HEK293 (cell line): ENCODE results near the gene CA5A.

Experiments used
- FEZF1 ChIP-seq: fragments of 450-650 bp; formaldehyde crosslinking; IDR thresholded peaks from 2 replicates; pipeline ENCODE4 v1.5.1; 2016; ENCODE audit warnings: missing biosample characterization, missing genetic modification characterization
- GFI1B ChIP-seq: fragments of 450-650 bp; formaldehyde crosslinking; IDR thresholded peaks from 2 replicates; pipeline ENCODE4 v1.5.1; 2016; ENCODE audit warnings: missing biosample characterization, missing genetic modification characterization
- HOXC10 ChIP-seq: sonication (generic); formaldehyde crosslinking; IDR thresholded peaks from 2 replicates; pipeline ENCODE4 v1.8.1; 2023; ENCODE audit warnings: mild to moderate bottlenecking, missing genetic modification reagents
- KLF10 ChIP-seq: fragments of 450-650 bp; IDR thresholded peaks from 2 replicates; pipeline ENCODE4 v1.5.1; 2018; ENCODE audit warnings: missing biosample characterization, mild to moderate bottlenecking, missing genetic modification characterization
- KLF8 ChIP-seq: fragments of 450-650 bp; formaldehyde crosslinking; IDR thresholded peaks from 2 replicates; pipeline ENCODE4 v1.5.1; 2016; ENCODE audit warnings: missing biosample characterization, missing genetic modification characterization
- KLF9 ChIP-seq: fragments of 450-650 bp; formaldehyde crosslinking; IDR thresholded peaks from 2 replicates; pipeline ENCODE4 v1.5.1; 2016; ENCODE audit warnings: missing biosample characterization, missing genetic modification characterization, low read depth
- MEIS1 ChIP-seq: sonication (generic); formaldehyde crosslinking; IDR thresholded peaks from 2 replicates; pipeline ENCODE4 v1.8.1; 2022; ENCODE audit warnings: missing genetic modification reagents, mild to moderate bottlenecking, borderline replicate concordance
- SP7 ChIP-seq: fragments of 450-650 bp; formaldehyde crosslinking; IDR thresholded peaks from 2 replicates; pipeline ENCODE4 v1.5.1; 2016; ENCODE audit warnings: missing biosample characterization, missing genetic modification characterization
- ZNF112 ChIP-seq: fragments of 450-650 bp; formaldehyde crosslinking; IDR thresholded peaks from 2 replicates; pipeline ENCODE4 v1.5.0; 2017; ENCODE audit warnings: missing biosample characterization, missing genetic modification characterization
- ZNF132 ChIP-seq: fragments of 450-650 bp; formaldehyde crosslinking; IDR thresholded peaks from 2 replicates; pipeline ENCODE4 v1.5.1; 2017; ENCODE audit warnings: missing biosample characterization, missing genetic modification characterization, borderline replicate concordance
- ZNF146 ChIP-seq: fragments of 450-650 bp; formaldehyde crosslinking; IDR thresholded peaks from 2 replicates; pipeline ENCODE4 v1.5.1; 2016; ENCODE audit warnings: missing biosample characterization, missing genetic modification characterization
- ZNF155 ChIP-seq: fragments of 450-650 bp; formaldehyde crosslinking; IDR thresholded peaks from 2 replicates; pipeline ENCODE4 v1.5.1; 2016; ENCODE audit warnings: missing biosample characterization, missing genetic modification characterization
- ZNF174 ChIP-seq: fragments of 450-650 bp; formaldehyde crosslinking; IDR thresholded peaks from 2 replicates; pipeline ENCODE4 v1.5.0; 2017; ENCODE audit warnings: missing biosample characterization, mild to moderate bottlenecking, missing genetic modification characterization
- ZNF184 ChIP-seq: fragments of 450-650 bp; IDR thresholded peaks from 2 replicates; pipeline ENCODE4 v1.5.1; 2018; ENCODE audit warnings: missing biosample characterization, mild to moderate bottlenecking, missing genetic modification characterization
- ZNF24 ChIP-seq: fragments of 450-650 bp; formaldehyde crosslinking; IDR thresholded peaks from 2 replicates; pipeline ENCODE4 v1.5.1; 2016; ENCODE audit warnings: missing biosample characterization, missing genetic modification characterization
- ZNF248 ChIP-seq: fragments of 450-650 bp; formaldehyde crosslinking; IDR thresholded peaks from 2 replicates; pipeline ENCODE4 v1.5.1; 2017; ENCODE audit warnings: missing biosample characterization, missing genetic modification characterization
- ZNF341 ChIP-seq: fragments of 450-650 bp; formaldehyde crosslinking; IDR thresholded peaks from 2 replicates; pipeline ENCODE4; 2016; ENCODE audit warnings: low read depth, missing biosample characterization, missing genetic modification characterization
- ZNF529 ChIP-seq: fragments of 450-650 bp; formaldehyde crosslinking; IDR thresholded peaks from 2 replicates; pipeline ENCODE4 v1.5.1; 2017; ENCODE audit warnings: missing genetic modification characterization, missing biosample characterization; ENCODE audit not compliant: insufficient replicate concordance
- ZNF596 ChIP-seq: fragments of 450-650 bp; IDR thresholded peaks from 2 replicates; pipeline ENCODE4 v1.5.0; 2018; ENCODE audit warnings: missing biosample characterization, mild to moderate bottlenecking, missing genetic modification characterization, moderate library complexity
- ZNF621 ChIP-seq: fragments of 450-650 bp; formaldehyde crosslinking; IDR thresholded peaks from 2 replicates; pipeline ENCODE4 v1.5.1; 2017; ENCODE audit warnings: missing biosample characterization, missing genetic modification characterization
- ZNF768 ChIP-seq: fragments of 450-650 bp; formaldehyde crosslinking; IDR thresholded peaks from 2 replicates; pipeline ENCODE4 v1.5.1; 2018; ENCODE audit warnings: missing biosample characterization, mild to moderate bottlenecking, missing genetic modification characterization
- ZNF792 ChIP-seq: fragments of 450-650 bp; formaldehyde crosslinking; IDR thresholded peaks from 2 replicates; pipeline ENCODE4 v1.5.1; 2016; ENCODE audit warnings: missing biosample characterization, missing genetic modification characterization
- ZNF843 ChIP-seq: fragments of 450-650 bp; formaldehyde crosslinking; IDR thresholded peaks from 2 replicates; pipeline ENCODE4 v1.5.1; 2016; ENCODE audit warnings: missing biosample characterization, missing genetic modification characterization
- ZSCAN16 ChIP-seq: fragments of 450-650 bp; formaldehyde crosslinking; IDR thresholded peaks from 2 replicates; pipeline ENCODE4 v1.5.1; 2016; ENCODE audit warnings: missing biosample characterization, missing genetic modification characterization
- ZSCAN23 ChIP-seq: fragments of 450-650 bp; formaldehyde crosslinking; IDR thresholded peaks from 2 replicates; pipeline ENCODE4 v1.5.1; 2016; ENCODE audit warnings: missing biosample characterization, missing genetic modification characterization
- TF ChIP-seq, protein P1 (sequence below): fragments of 450-650 bp; formaldehyde crosslinking; IDR thresholded peaks from 2 replicates; pipeline ENCODE4 v1.5.1; 2017; ENCODE audit warnings: missing biosample characterization, missing genetic modification characterization
- TF ChIP-seq, protein P2 (sequence below): fragments of 450-650 bp; formaldehyde crosslinking; IDR thresholded peaks from 2 replicates; pipeline ENCODE4 v1.5.1; 2017; ENCODE audit warnings: missing biosample characterization, missing genetic modification characterization
- TF ChIP-seq, protein P3 (sequence below): IDR thresholded peaks from 2 replicates; pipeline ENCODE4 v1.6.1; 2011; ENCODE audit warnings: mild to moderate bottlenecking, low read depth, low read length, borderline replicate concordance
- TF ChIP-seq, protein P4 (sequence below): fragments of 450-650 bp; formaldehyde crosslinking; IDR thresholded peaks from 2 replicates; pipeline ENCODE4 v1.5.1; 2016; ENCODE audit warnings: missing biosample characterization, missing genetic modification characterization, borderline replicate concordance
- TF ChIP-seq, protein P5 (sequence below): fragments of 450-650 bp; formaldehyde crosslinking; IDR thresholded peaks from 2 replicates; pipeline ENCODE4 v1.5.1; 2016; ENCODE audit warnings: missing biosample characterization, missing genetic modification characterization, low read depth
- TF ChIP-seq, protein P6 (sequence below): fragments of 450-650 bp; formaldehyde crosslinking; IDR thresholded peaks from 2 replicates; pipeline ENCODE4 v1.5.1; 2016; ENCODE audit warnings: missing biosample characterization, missing genetic modification characterization

The CA5A gene

DNA sequence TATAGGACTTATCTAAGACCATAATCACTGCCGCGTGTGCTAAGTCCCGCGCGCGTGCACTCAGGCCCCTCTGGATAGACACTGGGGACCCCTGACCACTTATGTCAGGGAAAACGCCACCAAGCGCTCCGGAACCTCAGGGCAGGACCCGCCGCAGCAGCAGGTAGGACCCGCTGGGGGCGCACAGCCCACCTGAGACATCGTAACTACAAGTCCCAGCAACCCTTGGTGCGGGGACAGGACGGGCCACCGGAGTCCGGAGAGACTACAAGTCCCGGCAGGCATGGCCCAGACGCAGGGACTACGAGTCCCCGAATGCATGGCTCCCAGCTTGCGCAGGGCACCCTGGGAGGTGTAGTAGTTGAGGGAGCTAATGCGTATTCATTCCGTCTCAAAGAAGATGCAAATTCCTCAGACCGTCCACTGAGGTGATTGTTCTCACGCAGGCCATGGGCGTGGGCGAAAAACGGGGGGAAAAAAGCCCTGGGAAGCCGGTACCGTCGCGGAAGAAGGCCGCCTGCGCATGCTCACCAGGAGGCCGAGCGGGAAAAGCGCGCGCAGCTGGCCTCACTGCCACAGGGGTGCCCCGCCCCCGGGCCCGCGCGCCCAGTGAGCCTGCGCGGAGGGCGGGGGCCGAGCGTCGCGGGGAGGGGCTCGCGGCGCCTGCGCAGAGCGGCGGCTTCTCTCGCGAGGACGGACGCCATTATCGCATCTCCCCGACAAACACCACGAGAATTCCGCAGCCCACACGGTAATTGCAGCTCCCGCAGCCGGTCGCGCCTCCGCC is 14.6 kb upstream of the CA5A start, which contains the start of gene BANP (continued):
- TF ChIP-seq, protein P1, sequence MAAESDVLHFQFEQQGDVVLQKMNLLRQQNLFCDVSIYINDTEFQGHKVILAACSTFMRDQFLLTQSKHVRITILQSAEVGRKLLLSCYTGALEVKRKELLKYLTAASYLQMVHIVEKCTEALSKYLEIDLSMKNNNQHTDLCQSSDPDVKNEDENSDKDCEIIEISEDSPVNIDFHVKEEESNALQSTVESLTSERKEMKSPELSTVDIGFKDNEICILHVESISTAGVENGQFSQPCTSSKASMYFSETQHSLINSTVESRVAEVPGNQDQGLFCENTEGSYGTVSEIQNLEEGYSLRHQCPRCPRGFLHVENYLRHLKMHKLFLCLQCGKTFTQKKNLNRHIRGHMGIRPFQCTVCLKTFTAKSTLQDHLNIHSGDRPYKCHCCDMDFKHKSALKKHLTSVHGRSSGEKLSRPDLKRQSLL (tag by site-specific recombination) = 0 out of 2 replicates have a peak, but pooled peaks have one; percentile 6
- peak; percentile 85 for TF ChIP-seq KLF8 (tag by site-specific recombination)
- TF ChIP-seq ZNF341 (tag by site-specific recombination) = no peak
- TF ChIP-seq, protein P2, sequence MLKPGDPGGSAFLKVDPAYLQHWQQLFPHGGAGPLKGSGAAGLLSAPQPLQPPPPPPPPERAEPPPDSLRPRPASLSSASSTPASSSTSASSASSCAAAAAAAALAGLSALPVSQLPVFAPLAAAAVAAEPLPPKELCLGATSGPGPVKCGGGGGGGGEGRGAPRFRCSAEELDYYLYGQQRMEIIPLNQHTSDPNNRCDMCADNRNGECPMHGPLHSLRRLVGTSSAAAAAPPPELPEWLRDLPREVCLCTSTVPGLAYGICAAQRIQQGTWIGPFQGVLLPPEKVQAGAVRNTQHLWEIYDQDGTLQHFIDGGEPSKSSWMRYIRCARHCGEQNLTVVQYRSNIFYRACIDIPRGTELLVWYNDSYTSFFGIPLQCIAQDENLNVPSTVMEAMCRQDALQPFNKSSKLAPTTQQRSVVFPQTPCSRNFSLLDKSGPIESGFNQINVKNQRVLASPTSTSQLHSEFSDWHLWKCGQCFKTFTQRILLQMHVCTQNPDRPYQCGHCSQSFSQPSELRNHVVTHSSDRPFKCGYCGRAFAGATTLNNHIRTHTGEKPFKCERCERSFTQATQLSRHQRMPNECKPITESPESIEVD (tag by site-specific recombination) = no peak
- TF ChIP-seq, protein P3, sequence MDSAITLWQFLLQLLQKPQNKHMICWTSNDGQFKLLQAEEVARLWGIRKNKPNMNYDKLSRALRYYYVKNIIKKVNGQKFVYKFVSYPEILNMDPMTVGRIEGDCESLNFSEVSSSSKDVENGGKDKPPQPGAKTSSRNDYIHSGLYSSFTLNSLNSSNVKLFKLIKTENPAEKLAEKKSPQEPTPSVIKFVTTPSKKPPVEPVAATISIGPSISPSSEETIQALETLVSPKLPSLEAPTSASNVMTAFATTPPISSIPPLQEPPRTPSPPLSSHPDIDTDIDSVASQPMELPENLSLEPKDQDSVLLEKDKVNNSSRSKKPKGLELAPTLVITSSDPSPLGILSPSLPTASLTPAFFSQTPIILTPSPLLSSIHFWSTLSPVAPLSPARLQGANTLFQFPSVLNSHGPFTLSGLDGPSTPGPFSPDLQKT = no peak
- no peak for TF ChIP-seq ZNF621 (tag by site-specific recombination)
- no peak for TF ChIP-seq ZNF596 (tag by site-specific recombination)
- TF ChIP-seq SP7 = peak; percentile 82
- no peak for TF ChIP-seq ZNF146 (tag by site-specific recombination)
- peak; percentile 78 for TF ChIP-seq KLF9
- no peak for TF ChIP-seq ZNF184 (tag by site-specific recombination)
- TF ChIP-seq ZNF112 (tag by site-specific recombination) = no peak
- TF ChIP-seq, protein P4, sequence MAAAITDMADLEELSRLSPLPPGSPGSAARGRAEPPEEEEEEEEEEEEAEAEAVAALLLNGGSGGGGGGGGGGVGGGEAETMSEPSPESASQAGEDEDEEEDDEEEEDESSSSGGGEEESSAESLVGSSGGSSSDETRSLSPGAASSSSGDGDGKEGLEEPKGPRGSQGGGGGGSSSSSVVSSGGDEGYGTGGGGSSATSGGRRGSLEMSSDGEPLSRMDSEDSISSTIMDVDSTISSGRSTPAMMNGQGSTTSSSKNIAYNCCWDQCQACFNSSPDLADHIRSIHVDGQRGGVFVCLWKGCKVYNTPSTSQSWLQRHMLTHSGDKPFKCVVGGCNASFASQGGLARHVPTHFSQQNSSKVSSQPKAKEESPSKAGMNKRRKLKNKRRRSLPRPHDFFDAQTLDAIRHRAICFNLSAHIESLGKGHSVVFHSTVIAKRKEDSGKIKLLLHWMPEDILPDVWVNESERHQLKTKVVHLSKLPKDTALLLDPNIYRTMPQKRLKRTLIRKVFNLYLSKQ = no peak
- TF ChIP-seq GFI1B (tag by site-specific recombination) = 0 out of 2 replicates have a peak, but pooled peaks have one; percentile 32
- 0 out of 2 replicates have a peak, but pooled peaks have one; percentile 66 for TF ChIP-seq HOXC10
- TF ChIP-seq ZNF529 (tag by site-specific recombination) = no peak
- TF ChIP-seq ZNF155 (tag by site-specific recombination) = no peak
- TF ChIP-seq FEZF1 (tag by site-specific recombination) = no peak; the same call in 1 of the 2 replicates
- TF ChIP-seq ZNF174 = no peak
- peak; percentile 49; the same call in 1 of the 2 replicates for TF ChIP-seq KLF10 (tag by site-specific recombination)
- TF ChIP-seq, protein P5, sequence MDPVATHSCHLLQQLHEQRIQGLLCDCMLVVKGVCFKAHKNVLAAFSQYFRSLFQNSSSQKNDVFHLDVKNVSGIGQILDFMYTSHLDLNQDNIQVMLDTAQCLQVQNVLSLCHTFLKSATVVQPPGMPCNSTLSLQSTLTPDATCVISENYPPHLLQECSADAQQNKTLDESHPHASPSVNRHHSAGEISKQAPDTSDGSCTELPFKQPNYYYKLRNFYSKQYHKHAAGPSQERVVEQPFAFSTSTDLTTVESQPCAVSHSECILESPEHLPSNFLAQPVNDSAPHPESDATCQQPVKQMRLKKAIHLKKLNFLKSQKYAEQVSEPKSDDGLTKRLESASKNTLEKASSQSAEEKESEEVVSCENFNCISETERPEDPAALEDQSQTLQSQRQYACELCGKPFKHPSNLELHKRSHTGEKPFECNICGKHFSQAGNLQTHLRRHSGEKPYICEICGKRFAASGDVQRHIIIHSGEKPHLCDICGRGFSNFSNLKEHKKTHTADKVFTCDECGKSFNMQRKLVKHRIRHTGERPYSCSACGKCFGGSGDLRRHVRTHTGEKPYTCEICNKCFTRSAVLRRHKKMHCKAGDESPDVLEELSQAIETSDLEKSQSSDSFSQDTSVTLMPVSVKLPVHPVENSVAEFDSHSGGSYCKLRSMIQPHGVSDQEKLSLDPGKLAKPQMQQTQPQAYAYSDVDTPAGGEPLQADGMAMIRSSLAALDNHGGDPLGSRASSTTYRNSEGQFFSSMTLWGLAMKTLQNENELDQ = no peak
- no peak for TF ChIP-seq ZNF248 (tag by site-specific recombination)
- TF ChIP-seq ZNF132 = no peak
- no peak for TF ChIP-seq ZNF768 (tag by site-specific recombination)
- no peak for TF ChIP-seq MEIS1
- no peak for TF ChIP-seq ZSCAN16 (tag by site-specific recombination)
- no peak; the same call in 1 of the 2 replicates for TF ChIP-seq ZNF843 (tag by site-specific recombination)
- TF ChIP-seq, protein P6, sequence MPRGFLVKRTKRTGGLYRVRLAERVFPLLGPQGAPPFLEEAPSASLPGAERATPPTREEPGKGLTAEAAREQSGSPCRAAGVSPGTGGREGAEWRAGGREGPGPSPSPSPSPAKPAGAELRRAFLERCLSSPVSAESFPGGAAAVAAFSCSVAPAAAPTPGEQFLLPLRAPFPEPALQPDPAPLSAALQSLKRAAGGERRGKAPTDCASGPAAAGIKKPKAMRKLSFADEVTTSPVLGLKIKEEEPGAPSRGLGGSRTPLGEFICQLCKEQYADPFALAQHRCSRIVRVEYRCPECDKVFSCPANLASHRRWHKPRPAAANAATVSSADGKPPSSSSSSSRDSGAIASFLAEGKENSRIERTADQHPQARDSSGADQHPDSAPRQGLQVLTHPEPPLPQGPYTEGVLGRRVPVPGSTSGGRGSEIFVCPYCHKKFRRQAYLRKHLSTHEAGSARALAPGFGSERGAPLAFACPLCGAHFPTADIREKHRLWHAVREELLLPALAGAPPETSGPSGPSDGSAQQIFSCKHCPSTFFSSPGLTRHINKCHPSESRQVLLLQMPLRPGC (tag by site-specific recombination) = no peak
- TF ChIP-seq ZNF792 (tag by site-specific recombination) = no peak
- peak; percentile 79; the same call in 1 of the 2 replicates for TF ChIP-seq ZNF24 (tag by site-specific recombination)
- TF ChIP-seq ZSCAN23 (tag by site-specific recombination) = no peak
